Measurements from ENCODE around the gene CAPZB.
A peak's percentile ranks its signal among the peaks of the same experiment; 100 is the strongest.

The CAPZB gene

DNA sequence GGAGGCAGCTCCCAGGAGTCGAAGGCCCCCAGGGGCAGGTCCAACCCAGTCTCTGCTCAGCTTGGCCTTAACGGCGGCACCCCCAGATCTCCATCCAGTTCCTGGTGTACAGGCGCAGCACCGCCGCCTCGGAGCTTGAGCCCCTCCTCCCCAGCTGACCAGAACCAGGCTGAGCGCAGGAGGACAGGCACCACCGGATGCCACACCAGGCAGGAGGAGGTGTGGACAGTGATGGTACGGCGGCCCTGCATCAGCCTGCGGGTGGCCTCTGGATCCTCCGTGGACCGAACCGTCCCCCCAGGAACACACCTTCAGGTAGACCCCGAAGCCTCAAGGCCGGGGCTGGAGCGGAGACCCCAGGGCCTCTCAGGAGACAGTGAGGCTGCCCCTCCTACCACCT, 156.9 kb downstream of the CAPZB start:
- DNase-seq (ENCODE audit: low read depth in 2 of 2), result no peak

DNA sequence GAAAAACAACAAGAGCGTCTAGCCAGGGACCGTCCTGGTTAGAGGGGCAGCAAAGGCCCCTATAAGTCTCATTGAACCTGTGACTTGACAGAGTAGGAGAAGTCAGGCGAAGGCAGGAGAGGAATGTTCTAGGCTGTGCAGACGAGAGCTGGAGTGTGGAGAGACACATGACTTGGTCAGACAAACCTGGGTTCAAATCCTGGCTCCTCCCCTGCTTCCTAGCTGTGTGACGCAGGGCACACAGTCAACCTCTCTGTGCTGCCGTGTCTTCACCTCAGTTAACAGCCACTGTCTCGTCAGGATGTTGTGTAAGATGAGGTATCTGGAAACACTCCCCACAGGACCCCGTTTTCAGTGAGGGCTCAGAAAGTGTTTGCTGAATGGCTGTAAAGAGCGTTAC, 157.6 kb downstream of the CAPZB start:
- no peak for DNase-seq (ENCODE audit: low read depth in 2 of 2)

DNA sequence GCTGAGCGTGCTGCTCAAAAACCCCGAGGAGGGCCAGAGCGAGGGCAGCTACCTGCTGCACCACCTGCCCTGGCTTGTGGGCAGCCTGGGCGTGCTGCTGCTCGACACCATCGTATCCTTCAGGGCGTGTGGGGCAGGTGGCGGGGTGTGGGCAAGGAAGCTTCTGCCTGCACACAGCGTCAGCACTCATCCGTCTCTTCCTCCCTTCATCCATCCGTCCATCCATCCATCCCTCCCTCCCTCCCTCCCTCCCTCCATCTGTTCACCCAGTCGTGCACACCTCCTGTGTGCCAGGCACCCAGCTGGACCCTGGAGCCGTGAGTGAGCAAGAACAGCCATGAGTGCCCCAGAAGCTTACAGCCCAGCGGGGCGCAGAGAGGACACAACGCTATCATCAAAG, 158.0 kb downstream of the CAPZB start:
- no peak for DNase-seq (ENCODE audit: low read depth in 2 of 2)

DNA sequence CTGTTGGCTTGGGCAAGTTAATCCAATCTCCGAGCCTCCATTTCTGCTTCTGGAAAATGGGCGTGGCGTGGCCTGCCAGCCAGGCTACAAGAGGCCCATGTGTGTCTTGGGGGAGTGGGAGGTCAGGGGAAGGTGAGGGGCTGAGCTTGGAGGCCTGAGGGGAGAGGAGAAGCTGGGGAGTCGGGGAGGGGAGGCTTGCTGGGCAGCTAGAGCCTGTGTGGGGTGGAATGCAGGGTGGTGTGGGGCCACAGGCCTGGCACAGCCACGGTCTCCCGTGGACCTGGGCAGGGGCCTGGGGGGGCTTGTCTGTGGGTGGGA, 158.6 kb downstream of the CAPZB start:
- no peak for DNase-seq (ENCODE audit: low read depth in 2 of 2)

DNA sequence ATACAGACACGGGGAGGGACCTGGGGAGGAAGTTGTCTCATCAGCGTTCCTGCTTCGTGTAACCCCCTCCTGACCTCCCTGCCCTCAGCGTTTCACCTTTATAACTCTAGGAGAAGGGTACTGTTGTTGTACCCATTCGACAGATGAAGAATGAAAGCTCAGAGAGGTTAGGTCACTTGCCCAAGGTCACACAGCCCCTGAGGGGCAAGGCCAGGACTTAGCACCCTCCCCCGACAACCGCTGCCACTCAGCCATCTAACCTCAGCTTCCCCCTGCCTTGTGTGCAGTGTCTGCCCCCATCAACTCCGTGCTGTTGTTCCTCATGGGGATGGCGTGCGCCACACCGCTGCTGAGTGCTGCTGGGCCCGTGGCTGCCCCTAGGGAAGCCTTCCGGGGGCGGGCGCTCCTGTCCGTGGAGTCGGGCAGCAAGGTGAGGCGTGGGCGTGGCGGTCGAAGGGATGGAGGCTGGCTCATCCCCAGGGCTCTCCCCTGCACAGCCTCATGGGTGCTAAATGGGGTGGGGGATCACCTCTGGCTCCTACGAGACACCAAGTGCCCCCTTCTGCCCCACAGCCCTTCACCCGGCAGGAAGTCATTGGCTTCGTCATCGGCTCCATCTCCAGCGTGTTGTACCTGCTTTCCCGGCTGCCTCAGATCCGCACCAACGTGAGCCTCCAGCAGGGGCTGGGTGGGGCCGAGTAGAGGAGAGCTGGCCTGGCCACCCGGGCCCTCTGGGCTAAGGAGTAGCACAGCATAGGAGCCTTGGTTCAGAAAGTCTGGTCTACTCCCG, 159.2 kb downstream of the CAPZB start:
- no peak for DNase-seq (ENCODE audit: low read depth in 2 of 2)

DNA sequence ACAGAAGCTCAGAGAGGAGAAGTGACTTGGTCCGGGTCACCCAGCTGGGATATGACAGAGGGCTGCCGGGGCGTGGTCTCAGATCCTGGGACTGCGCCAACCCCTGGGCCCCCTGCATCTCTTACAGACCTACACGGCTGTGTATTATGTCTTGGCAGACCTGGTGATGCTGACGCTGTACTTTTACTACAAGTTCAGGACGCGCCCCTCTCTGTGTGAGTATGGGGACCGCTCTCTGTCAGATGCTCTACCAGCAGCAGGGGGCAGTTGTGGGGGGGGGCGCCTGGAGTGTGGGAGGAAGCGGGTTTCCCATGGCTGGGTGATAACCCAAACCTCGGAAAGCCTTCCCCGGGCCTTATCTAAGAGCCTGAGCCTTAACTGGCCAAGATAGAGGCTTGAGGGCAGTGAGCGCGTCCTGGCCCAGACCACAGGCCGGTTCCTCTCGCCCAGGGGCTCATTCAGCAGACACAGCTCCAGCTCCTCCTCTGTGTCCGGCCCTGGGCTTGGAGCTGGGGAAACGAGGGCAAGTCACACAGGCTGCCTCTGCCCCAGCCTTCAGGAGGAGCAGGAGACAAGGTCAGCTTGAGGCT, 159.9 kb downstream of the CAPZB start:
- DNase-seq (ENCODE audit: low read depth in 2 of 2), result no peak

DNA sequence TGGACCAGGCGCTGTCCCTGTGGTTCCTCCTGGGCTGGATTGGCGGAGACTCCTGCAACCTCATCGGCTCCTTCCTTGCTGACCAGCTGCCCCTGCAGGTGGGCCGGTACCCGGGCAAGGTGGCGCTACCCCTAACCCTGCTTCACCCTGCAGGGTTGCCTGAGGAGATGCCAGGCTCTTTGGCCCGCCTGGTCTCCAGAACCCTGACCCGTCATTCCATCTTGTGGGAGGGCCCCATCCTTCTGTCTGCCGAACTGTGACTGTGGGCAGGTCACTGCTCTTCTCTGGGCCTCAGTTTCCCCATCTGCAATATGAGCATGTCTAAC, 160.7 kb downstream of the CAPZB start:
- DNase-seq (ENCODE audit: low read depth in 2 of 2), result no peak

DNA sequence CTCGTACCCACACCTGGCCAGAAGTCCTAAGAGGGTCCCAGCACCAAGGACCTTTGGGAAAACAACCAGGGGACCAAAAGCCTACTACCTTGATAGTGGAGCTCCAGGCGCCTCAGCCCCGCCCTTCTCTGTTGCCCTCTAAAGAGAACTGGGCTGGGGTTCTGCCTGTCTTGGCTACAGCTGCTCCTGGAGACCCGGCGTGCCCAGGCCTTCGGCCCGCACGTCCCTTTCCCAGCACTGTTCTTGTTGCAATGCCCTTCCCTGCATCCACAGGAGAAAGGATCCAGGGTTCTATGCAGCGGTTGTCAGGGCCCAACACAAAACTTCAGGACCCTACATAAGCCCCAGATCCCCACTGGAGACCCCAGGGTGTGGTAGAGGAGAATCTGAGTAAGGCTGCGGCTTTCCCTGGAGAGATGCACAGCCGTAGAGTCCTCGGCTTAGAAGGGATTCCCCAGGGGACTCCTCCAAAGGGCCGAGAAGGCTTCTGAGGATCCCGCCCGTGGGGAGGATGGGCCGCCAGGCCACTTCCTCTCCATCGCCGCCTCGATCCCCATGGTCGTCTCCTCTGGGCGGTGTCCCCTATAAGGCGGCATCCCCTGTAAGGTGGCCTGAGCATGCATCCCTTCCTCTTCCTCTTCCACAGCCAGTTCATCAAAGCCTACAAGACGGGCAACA, 161.2 kb downstream of the CAPZB start:
- DNase-seq (ENCODE audit: low read depth in 2 of 2), result no peak

DNA sequence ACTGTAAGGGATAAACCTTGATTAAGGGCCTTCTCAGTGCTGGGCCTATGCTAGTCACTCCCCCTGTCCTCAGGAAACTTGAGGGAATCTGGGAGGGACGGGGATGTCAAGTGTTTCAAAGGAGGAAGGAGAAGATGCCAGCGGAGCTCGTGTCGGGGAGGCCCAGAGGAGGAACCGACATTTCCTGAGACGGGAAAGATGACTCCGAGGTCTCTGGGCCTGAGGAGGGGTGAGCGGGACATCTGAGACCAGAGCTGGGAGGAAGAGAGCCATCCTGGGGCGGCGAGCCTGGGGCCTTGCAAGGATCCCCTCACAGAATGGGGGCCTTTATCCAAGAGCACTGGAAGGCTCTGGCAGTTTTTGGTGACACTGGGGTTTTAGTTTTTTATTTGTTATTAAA, 162.9 kb downstream of the CAPZB start:
- DNase-seq (ENCODE audit: low read depth in 2 of 2), result no peak

DNA sequence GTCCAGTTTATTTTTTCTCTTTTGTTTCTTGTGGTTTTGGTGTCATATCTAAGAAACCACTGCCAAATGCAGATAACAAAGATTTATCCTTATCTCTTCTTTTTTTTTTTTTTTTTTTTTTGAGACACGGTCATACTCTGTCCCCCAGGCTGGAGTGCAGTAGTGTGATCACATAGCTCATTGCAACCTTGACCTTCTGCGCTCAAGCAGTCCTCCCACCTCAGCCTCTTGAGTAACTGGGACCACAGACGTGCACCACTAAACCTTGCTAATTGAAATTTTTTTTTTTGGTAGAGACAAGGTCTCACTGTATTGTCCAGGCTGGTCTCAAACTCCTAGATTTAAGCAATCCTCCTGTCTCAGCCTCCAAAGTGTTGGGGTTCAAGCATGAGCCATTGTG, 164.3 kb downstream of the CAPZB start:
- DNase-seq (ENCODE audit: low read depth in 2 of 2), result no peak

DNA sequence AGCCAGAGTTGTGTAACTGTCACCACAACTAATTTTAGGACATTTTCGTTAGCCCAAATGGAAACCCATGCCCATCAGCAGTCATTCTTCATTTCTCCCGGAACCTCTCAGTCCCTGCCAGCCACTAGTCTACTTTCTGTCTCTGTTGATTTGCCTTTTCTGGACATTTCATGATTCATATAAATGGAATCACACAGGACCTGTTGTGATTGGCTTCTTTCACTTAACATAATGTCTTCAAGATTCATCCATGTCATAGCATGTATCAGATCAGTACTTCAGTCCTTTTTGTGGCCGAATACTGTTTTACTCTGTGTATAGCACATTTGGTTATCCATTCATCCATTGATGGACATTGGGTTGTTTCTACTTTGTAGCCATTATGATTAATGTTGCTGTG, 166.1 kb downstream of the CAPZB start:
- no peak for DNase-seq (ENCODE audit: low read depth in 2 of 2)

DNA sequence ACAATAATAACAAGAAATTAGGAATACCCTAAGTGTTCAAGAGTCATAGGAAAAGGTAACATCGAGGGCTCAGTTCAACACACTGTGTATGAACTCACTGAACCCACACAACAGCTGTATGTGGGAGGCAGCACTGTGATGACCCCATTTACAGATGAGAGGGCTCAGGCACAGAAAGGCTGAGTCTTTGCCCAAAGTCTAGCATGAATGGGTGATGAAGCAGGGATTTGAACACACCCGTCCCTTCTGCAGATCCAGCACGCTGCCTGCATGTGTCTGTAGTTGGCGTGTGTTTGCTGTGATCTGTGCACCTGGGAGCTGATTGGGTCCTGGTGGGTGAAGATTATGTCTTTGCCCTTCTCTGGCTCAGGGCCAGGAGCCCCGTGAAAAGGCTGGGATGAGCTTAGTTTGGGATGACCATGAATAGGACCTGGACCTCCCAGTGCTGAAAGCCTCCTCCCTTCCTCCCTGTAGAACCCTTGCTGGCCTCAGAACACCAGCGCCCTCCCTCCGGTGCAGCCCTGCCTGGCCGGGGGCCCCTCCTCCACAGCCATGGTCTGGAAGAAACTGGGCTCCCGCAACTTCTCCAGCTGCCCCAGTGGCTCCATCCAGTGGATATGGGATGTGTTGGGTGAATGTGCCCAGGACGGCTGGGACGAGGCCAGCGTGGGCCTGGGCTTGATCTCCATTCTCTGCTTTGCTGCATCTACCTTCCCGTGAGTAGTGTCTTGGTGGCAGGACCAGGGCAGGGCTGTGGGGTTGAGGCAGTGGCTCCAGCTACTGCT, 168.0 kb downstream of the CAPZB start:
- DNase-seq (ENCODE audit: low read depth in 2 of 2), result no peak

DNA sequence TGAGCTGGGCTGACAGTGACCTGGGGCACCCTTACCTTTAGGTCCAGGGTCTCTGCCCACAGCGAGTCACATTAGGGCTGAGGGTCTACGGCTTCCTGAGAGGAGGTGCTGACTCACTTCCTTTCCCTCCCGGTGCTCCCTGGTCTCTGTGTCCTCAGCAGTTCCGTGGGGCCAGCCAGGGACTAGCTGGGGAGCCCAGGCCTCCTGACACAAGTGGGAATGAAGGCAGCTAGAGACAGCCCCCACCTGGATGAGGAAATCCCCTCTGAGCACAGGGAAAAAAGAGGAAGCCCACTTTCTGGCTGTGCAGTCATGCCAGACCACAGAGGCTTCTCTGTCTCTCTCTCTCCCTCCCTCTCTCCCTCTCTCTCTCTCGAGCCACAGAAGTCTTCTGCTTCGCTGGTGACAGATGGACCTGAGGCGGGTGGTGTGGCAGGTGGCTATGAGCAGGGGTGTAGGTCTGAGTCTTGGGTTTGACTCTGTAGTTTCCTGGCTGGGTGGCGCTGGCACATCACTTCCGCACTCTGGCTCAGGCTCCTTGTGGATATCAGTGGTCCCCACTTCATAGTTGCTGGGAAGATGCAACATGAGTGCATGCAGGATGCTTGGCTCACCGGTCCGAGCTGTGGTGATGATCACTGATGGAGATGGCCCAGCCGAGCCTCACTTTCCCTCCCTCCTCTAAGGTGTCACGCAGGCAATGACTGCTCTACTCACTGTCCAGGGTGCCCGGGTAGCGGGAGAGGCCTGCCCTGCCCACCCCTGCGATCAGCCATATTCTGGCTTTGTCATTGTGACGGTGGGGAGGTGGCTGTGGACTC, 169.8 kb downstream of the CAPZB start:
- DNase-seq (ENCODE audit: low read depth in 2 of 2), result no peak

DNA sequence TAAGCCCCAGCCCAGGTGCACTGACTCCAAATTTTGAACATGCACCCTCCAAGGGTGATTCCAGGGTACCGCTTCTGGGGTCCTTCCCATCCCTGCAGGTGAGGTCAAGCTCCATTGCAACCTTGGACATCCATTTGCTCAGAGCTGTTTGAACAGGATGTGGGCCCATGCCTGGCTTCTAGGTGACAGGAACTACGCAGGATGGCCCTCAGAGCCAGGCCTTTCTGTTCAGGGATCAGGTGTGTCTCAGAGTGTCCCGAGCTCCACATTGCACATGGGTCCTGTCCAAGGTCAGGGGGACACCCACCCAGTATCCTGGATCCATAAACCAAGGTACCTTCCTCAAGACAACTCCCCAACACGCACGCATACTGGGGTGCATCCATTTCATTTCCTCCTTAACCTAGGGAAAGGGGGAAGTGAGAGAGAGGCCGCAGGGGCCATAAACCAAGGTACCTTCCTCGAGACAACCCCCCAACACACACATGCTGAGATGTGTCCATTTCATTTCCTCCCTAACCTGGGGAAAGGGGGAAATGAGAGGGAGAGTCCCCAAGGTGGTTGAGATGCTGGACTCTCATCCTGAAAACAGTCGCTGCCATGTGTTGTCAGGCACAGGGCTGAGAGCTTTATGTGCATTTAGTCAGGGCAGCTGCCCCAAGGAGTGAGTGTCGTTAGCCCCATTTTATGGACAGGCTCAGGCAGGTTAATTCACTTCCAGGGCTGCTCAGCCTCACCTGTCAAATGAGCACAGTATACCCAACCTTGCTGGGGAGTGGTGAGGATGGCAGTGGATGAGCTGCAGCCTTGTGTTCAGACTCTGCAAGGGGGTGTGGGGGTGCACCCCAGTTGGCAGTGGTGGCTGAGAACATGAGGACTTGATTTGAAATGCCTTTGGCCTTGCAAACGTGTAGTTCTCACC, 171.1 kb downstream of the CAPZB start:
- no peak for DNase-seq (ENCODE audit: low read depth in 2 of 2)

DNA sequence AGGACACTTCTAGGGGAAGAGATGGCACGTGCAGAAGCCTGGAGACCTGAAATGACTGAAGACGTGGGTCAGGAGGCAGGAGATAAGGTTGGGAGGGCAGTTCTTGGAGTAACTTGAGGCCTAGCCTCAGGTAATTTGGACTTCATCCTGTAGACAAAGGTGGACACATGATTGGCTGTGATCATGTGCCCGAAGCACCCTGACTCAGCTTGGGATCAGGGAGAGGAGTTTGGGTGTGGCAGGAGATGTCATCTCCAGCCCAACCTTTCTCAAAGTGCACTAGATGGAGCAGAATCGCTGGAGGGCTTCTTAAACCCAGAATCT, 171.7 kb downstream of the CAPZB start:
- no peak for DNase-seq (ENCODE audit: low read depth in 2 of 2)

DNA sequence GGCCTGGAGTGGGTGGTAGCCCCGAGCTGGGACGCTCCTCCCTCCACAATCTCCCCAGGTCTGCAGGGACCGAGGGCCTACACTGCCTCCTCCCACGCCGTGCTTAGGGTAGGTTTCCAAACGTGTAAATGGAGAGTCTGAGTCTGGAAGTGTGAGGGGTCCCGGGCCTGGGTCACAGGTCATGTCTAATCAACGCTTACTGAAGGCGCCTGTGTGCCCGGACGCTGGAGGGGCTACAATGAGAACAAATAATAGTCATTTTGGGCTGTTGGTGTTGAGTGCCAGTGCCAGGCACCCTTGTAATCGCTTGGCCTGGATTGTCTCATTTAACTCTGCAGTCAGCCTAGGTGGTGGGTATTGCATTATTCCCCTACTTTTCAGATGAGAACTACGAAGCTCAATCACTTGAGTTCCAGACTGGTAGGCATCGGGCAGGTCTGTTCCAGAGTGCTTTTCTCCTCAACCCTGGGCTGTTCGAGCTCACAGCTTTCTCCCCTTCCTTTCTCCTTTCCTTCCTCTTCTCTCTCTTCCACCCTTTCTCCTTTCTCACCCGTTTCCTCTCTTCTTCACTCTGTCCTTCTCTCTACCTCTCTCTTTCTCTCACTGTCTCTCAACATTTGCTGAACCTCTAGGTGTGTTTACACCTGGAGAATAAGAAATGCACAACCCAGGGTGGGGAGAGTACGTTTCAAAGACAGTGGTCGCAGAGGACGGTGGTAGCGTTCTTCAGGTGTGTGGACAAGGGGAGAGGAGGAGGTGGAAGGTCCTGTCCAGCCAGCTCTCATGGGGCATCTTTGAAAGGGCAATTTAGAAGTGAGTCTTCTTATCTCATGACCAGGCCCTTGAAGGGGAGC, 172.3 kb downstream of the CAPZB start:
- DNase-seq (ENCODE audit: low read depth in 2 of 2), result no peak

DNA sequence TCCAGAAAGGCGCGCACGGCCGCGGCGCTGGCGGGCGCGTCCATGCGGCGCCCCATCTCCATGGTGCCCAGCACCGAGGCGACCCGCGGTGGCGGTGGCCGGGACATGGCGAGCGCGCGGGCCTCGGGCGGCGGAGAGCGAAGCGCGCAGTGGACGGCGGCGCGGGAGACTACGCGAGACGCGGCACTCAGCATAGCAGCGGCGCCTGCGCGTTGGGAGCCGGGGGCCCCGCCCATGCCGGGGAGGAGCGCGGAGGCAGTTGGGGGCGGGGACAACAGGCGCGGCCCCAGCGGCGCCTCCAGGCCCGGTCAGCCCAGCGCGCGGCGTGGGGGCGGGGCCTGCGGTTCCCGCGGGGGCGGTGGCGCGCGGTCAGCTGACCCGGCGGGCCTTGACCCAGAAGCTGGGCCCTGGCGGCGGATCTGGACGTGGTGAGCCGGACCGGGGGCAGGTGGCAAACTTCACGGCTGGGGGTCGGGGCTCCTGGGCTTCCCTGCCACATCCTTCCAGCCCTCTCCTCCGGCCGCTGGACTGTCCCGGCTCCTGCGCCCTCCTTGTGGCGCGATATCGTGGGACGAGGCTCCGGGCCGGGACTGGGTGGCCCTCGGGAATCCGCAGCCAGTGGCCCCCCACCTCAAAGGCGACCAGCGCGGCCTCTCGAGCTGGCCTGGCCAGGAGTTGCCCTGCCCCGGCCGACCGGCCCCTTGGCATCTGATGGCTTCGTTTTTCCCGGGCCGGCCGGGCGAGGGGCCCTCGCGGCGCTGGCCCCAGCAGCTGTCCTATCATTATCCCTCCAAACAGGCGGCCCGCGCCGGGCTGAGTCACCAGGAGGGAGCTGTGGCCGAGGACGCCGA, 173.2 kb downstream of the CAPZB start, which contains the start of the genes AKR7A2 and SLC66A1:
Gene AKR7A2, minus strand, starts transcription at position 214 of the 851 bp plus-strand sequence. Its CDS starts 20 bp downstream, at position 194.
Gene SLC66A1, plus strand, starts transcription at position 396 of the 851 bp plus-strand sequence. CDS start 5,352 bp downstream, outside the sequence.
- DNase-seq (ENCODE audit: low read depth in 2 of 2), result peak; percentile 83 to 84

DNA sequence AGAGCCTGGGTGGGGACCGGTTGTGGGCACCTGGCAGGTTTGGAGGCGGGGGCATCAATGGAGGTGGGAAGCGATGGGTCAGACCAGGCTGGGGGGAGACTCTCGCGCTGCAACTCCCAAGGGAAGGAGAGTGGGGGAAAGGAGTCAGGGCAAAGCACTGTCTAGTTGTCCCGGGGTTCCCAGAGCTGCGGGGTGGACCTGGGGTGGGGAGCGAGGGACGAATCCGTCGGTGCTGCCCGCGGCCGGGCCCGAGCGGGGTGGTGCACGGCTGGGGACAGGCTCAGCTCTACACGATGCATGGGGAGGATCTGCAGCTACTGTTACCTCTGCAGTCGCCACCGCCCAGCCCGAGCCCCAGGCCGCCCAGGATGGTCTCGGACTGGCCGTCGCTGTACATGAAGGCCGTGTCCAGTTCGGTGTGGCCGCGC, 173.8 kb downstream of the CAPZB start:
- no peak for DNase-seq (ENCODE audit: low read depth in 2 of 2)

Measured in stimulated activated CD4-positive, alpha-beta T cell treated with anti-CD3 and anti-CD28 coated beads, Interleukin-1b, Interleukin-23, amount 100 ng/mL, for 1 hour (primary cell).